Stimulated activated memory B cell treated with anti-CD40 and anti-IgM and Interleukin-4, amounts not matched to agents 10 μg/mL and 1 μg/mL and 100 μg/mL, for 72 hours (primary cell): Measurements from ENCODE around the gene MOCS1.

Experiments
- ATAC-seq: fragments of 150-1000 bp; cut with Tn5 transposase; 2 replicates; pipeline ENCODE4 v1.10.0; 2021
- H3K27ac Mint-ChIP-seq: one replicate; pipeline ENCODE4 v1.8.0; 2022; ENCODE audit warnings: mild to moderate bottlenecking, mixed read lengths
- H3K27me3 Mint-ChIP-seq: one replicate; pipeline ENCODE4 v1.8.0; 2022; ENCODE audit warnings: mixed read lengths
- H3K36me3 Mint-ChIP-seq: one replicate; pipeline ENCODE4 v1.8.0; 2022; ENCODE audit warnings: mixed read lengths
- H3K4me1 Mint-ChIP-seq: one replicate; pipeline ENCODE4 v1.8.0; 2022; ENCODE audit warnings: mixed read lengths
- H3K4me3 Mint-ChIP-seq: one replicate; pipeline ENCODE4 v1.8.0; 2022; ENCODE audit warnings: mild to moderate bottlenecking, moderate library complexity, mixed read lengths
- H3K9me3 Mint-ChIP-seq: one replicate; pipeline ENCODE4 v1.8.0; 2022; ENCODE audit warnings: mixed read lengths

The MOCS1 gene

GRCh38 chr6:39936857-39937256 is 2.6 kb upstream of the MOCS1 start:
- no peaks in the 10 kb centered on the region for H3K36me3 Mint-ChIP-seq
- H3K27me3 Mint-ChIP-seq: peaks cover 30% of the 10 kb centered on the region
- H3K27ac Mint-ChIP-seq: no peak overlapping the region

GRCh38 chr6:39935241-39935640 is 979 bp upstream of the MOCS1 start:
- Mint-ChIP-seq H3K4me1 (no peaks in the 10 kb centered on the region), H3K4me3 (no peak overlapping the region), H3K27ac (no peak overlapping the region), H3K36me3 (no peaks in the 10 kb centered on the region), H3K9me3 (no peaks in the 10 kb centered on the region), H3K27me3 (peaks cover 34% of the 10 kb centered on the region)
- no peak for ATAC-seq

More at GRCh38 chr6:39936857-39937256, 2.6 kb upstream of the MOCS1 start:
- ATAC-seq: no peak
- H3K9me3 Mint-ChIP-seq: no peaks in the 10 kb centered on the region
- no peak overlapping the region for H3K4me3 Mint-ChIP-seq
- no peaks in the 10 kb centered on the region for H3K4me1 Mint-ChIP-seq

- Mint-ChIP-seq H3K27ac (no peak overlapping the region), H3K27me3 (peaks cover 34% of the 10 kb centered on the region), H3K4me1 (no peaks in the 10 kb centered on the region), H3K9me3 (no peaks in the 10 kb centered on the region), H3K4me3 (peak overlapping the region; percentile 75), H3K36me3 (no peaks in the 10 kb centered on the region)
- no peak for ATAC-seq
Measured at GRCh38 chr6:39933669-39934130, 562 bp downstream of the MOCS1 start.

GRCh38 chr6:39932386-39932910 is 1.8 kb downstream of the MOCS1 start:
- H3K36me3 Mint-ChIP-seq: no peaks in the 10 kb centered on the region
- no peaks in the 10 kb centered on the region for H3K9me3 Mint-ChIP-seq
- H3K4me1 Mint-ChIP-seq: no peaks in the 10 kb centered on the region
- H3K4me3 Mint-ChIP-seq: no peak overlapping the region
- H3K27ac Mint-ChIP-seq: no peak overlapping the region
- no peak for ATAC-seq
- peaks cover 30% of the 10 kb centered on the region for H3K27me3 Mint-ChIP-seq

GRCh38 chr6:39931607-39932006 is 2.7 kb downstream of the MOCS1 start:
- ATAC-seq: no peak
- Mint-ChIP-seq H3K4me1 (no peaks in the 10 kb centered on the region), H3K27me3 (peaks cover 21% of the 10 kb centered on the region), H3K27ac (no peak overlapping the region), H3K4me3 (no peak overlapping the region), H3K36me3 (no peaks in the 10 kb centered on the region), H3K9me3 (no peaks in the 10 kb centered on the region)

GRCh38 chr6:39930540-39930939 is 3.7 kb downstream of the MOCS1 start:
- Mint-ChIP-seq H3K9me3 (peaks cover 5% of the 10 kb centered on the region), H3K27ac (no peak overlapping the region), H3K27me3 (peaks cover 15% of the 10 kb centered on the region), H3K4me1 (no peaks in the 10 kb centered on the region), H3K4me3 (no peak overlapping the region), H3K36me3 (no peaks in the 10 kb centered on the region)
- no peak for ATAC-seq

GRCh38 chr6:39929733-39930461 is 4.4 kb downstream of the MOCS1 start:
- H3K27ac Mint-ChIP-seq: no peak overlapping the region
- no peaks in the 10 kb centered on the region for H3K36me3 Mint-ChIP-seq
- H3K4me1 Mint-ChIP-seq: no peaks in the 10 kb centered on the region
- no peak for ATAC-seq
- peaks cover 10% of the 10 kb centered on the region for H3K27me3 Mint-ChIP-seq
- H3K9me3 Mint-ChIP-seq: peaks cover 5% of the 10 kb centered on the region
- H3K4me3 Mint-ChIP-seq: no peak overlapping the region

GRCh38 chr6:39929039-39929732 is 5.1 kb downstream of the MOCS1 start:
- H3K36me3 Mint-ChIP-seq: no peaks in the 10 kb centered on the region
- ATAC-seq: no peak
- no peak overlapping the region for H3K4me3 Mint-ChIP-seq
- peaks cover 10% of the 10 kb centered on the region for H3K27me3 Mint-ChIP-seq
- H3K27ac Mint-ChIP-seq: no peak overlapping the region
- no peaks in the 10 kb centered on the region for H3K4me1 Mint-ChIP-seq
- peaks cover 5% of the 10 kb centered on the region for H3K9me3 Mint-ChIP-seq

GRCh38 chr6:39927159-39927558 is 7.1 kb downstream of the MOCS1 start:
- Mint-ChIP-seq H3K4me1 (no peaks in the 10 kb centered on the region), H3K36me3 (no peaks in the 10 kb centered on the region), H3K4me3 (no peak overlapping the region), H3K27me3 (peaks cover 7% of the 10 kb centered on the region), H3K9me3 (peaks cover 5% of the 10 kb centered on the region), H3K27ac (no peak overlapping the region)
- ATAC-seq: no peak

GRCh38 chr6:39926668-39927067 is 7.6 kb downstream of the MOCS1 start:
- Mint-ChIP-seq H3K27ac (no peak overlapping the region), H3K4me1 (no peaks in the 10 kb centered on the region), H3K9me3 (peaks cover 5% of the 10 kb centered on the region), H3K4me3 (no peak overlapping the region), H3K36me3 (no peaks in the 10 kb centered on the region), H3K27me3 (peaks cover 2% of the 10 kb centered on the region)
- ATAC-seq: peak; percentile 10

- Mint-ChIP-seq H3K4me1 (no peaks in the 10 kb centered on the region), H3K9me3 (peaks cover 5% of the 10 kb centered on the region), H3K36me3 (no peaks in the 10 kb centered on the region), H3K27me3 (no peaks in the 10 kb centered on the region), H3K4me3 (no peak overlapping the region), H3K27ac (no peak overlapping the region)
- ATAC-seq: no peak
Measured at GRCh38 chr6:39925931-39926290, 8.4 kb downstream of the MOCS1 start.

- Mint-ChIP-seq H3K4me3 (no peak overlapping the region), H3K27me3 (no peaks in the 10 kb centered on the region), H3K27ac (no peak overlapping the region), H3K9me3 (peaks cover 5% of the 10 kb centered on the region), H3K4me1 (no peaks in the 10 kb centered on the region), H3K36me3 (no peaks in the 10 kb centered on the region)
- ATAC-seq: no peak
Measured at GRCh38 chr6:39925191-39925930, 8.9 kb downstream of the MOCS1 start.

GRCh38 chr6:39924283-39924682 is 10.0 kb downstream of the MOCS1 start:
- no peak for ATAC-seq
- Mint-ChIP-seq H3K9me3 (peaks cover 5% of the 10 kb centered on the region), H3K27ac (no peak overlapping the region), H3K4me1 (no peaks in the 10 kb centered on the region), H3K36me3 (no peaks in the 10 kb centered on the region), H3K4me3 (no peak overlapping the region), H3K27me3 (no peaks in the 10 kb centered on the region)

- Mint-ChIP-seq H3K27me3 (no peaks in the 10 kb centered on the region), H3K27ac (no peak overlapping the region), H3K9me3 (peaks cover 5% of the 10 kb centered on the region), H3K4me3 (no peak overlapping the region), H3K36me3 (no peaks in the 10 kb centered on the region), H3K4me1 (no peaks in the 10 kb centered on the region)
- no peak for ATAC-seq
Measured at GRCh38 chr6:39923861-39924260, 10.4 kb downstream of the MOCS1 start.

GRCh38 chr6:39923394-39923793 is 10.9 kb downstream of the MOCS1 start:
- H3K4me3 Mint-ChIP-seq: no peak overlapping the region
- no peaks in the 10 kb centered on the region for H3K27me3 Mint-ChIP-seq
- H3K27ac Mint-ChIP-seq: no peak overlapping the region
- no peak for ATAC-seq
- H3K4me1 Mint-ChIP-seq: no peaks in the 10 kb centered on the region
- peaks cover 5% of the 10 kb centered on the region for H3K9me3 Mint-ChIP-seq
- no peaks in the 10 kb centered on the region for H3K36me3 Mint-ChIP-seq
